Fibroblast of lung (primary cell): ENCODE data around the gene PTPN2. TPM values are rescaled to one million over a fixed set of nuclear protein-coding genes. Genes with fewer than 3 reads are reported as not detected.

ENCODE experiments used
- DNase-seq, 2 donors: peaks; one replicate each; pipeline versions ENCODE4 v3.0.0 to v3.0.0-alpha.2; 2010; ENCODE audit warnings: low read depth in 2 of 2
- H2AFZ ChIP-seq: 2 replicates; pipeline ENCODE4 v1.5.1; 2012; ENCODE audit warnings: low read length, control low read depth, inconsistent platforms
- H3K27ac ChIP-seq: 2 replicates; pipeline ENCODE4 v1.5.1; 2011; ENCODE audit warnings: low read length, control low read depth; ENCODE audit not compliant: insufficient read depth
- H3K27me3 ChIP-seq: 2 replicates; pipeline ENCODE4 v1.5.1; 2011; ENCODE audit warnings: mild to moderate bottlenecking, low read length; ENCODE audit not compliant: control insufficient read depth, insufficient read depth
- H3K36me3 ChIP-seq: 2 replicates; pipeline ENCODE4 v1.5.1; 2011; ENCODE audit warnings: low read length; ENCODE audit not compliant: control insufficient read depth, insufficient read depth
- H3K4me1 ChIP-seq: 2 replicates; pipeline ENCODE4 v1.5.1; 2011; ENCODE audit warnings: low read length; ENCODE audit not compliant: control insufficient read depth, insufficient read depth; ENCODE audit errors: extremely low read depth
- H3K4me2 ChIP-seq: 2 replicates; pipeline ENCODE4 v1.5.1; 2011; ENCODE audit warnings: low read length, control low read depth; ENCODE audit not compliant: insufficient read depth; ENCODE audit errors: extremely low read depth
- H3K4me3 ChIP-seq, 4 experiments: fragments of 200-600 bp in 1 of 4; sonication (generic) in 1 of 4; replicated peaks in 1 of 4; 2 replicates each; pipeline ENCODE4 v1.5.1; 2011 to 2016; ENCODE audit warnings: low read length in 4 of 4, low read depth in 3 of 4, mild to moderate bottlenecking in 3 of 4, control low read depth in 2 of 4, inconsistent platforms in 1 of 4, mixed read lengths in 1 of 4; ENCODE audit not compliant: insufficient read depth in 1 of 4; ENCODE audit errors: control extremely low read depth in 1 of 4
- H3K79me2 ChIP-seq: 2 replicates; pipeline ENCODE4 v1.5.1; 2012; ENCODE audit warnings: mild to moderate bottlenecking, low read length, inconsistent platforms; ENCODE audit not compliant: control insufficient read depth, insufficient read depth
- H3K9ac ChIP-seq: 2 replicates; pipeline ENCODE4 v1.5.1; 2011; ENCODE audit warnings: mild to moderate bottlenecking, low read length, control low read depth; ENCODE audit not compliant: insufficient read depth
- H3K9me3 ChIP-seq: 2 replicates; pipeline ENCODE4 v1.5.1; 2012; ENCODE audit warnings: low read depth, low read length; ENCODE audit not compliant: control insufficient read depth, insufficient read depth
- H4K20me1 ChIP-seq: 2 replicates; pipeline ENCODE4 v1.5.1; 2011; ENCODE audit warnings: low read length; ENCODE audit not compliant: control insufficient read depth, insufficient read depth; ENCODE audit errors: extremely low read depth
- CTCF ChIP-seq, 2 donors: IDR thresholded peaks in 1 of 2; conservative IDR thresholded peaks in 1 of 2; 1 replicate in 1 of 2; 2 replicates in 1 of 2; pipeline ENCODE4 v1.5.1; 2011 to 2012; ENCODE audit warnings: low read length in 2 of 2, control low read depth in 1 of 2, inconsistent platforms in 1 of 2, low read depth in 1 of 2, mild to moderate bottlenecking in 1 of 2
- EZH2 ChIP-seq: IDR thresholded peaks from 2 replicates; pipeline ENCODE4 v1.5.1; 2012; ENCODE audit warnings: low read length, control low read depth, mild to moderate bottlenecking; ENCODE audit errors: missing control alignments
- polyA plus RNA-seq, 2 donors: library from polyadenylated mRNA; depleted of rRNA in 1 of 2; stranded (reverse) in 1 of 2; unstranded in 1 of 2; fragments of >200 nt; gene quantifications; 2 replicates each; pipeline ENCODE4 v1.2.1, GENCODE V29; 2011 to 2012; ENCODE audit warnings: missing spikeins in 1 of 2
- total RNA-seq: library from RNA; depleted of rRNA; stranded (reverse); fragments of >200 nt; gene quantifications from 2 replicates; pipeline ENCODE4 v1.2.1, GENCODE V29; 2014

PTPN2 gene
- total and polyA plus RNA-seq, 2 donors (not counting 1 experiment from before 2014, with no cell fraction given), result 23.6 to 23.7 TPM

GRCh38 chr18:12744103-12744502 is 139.9 kb downstream of the PTPN2 start:
- TF ChIP-seq CTCF (conservative IDR thresholded peaks at IDR 0.05 in 1 of 2, IDR thresholded peaks at IDR 0.05 in 1 of 2; ENCODE audit: low read depth in 1 of 2, low read length in 2 of 2), result peak; percentile 44 to 62
- no peak for TF ChIP-seq EZH2
- H3K27me3 ChIP-seq, result no peaks in the 10 kb centered on the region
- peak; percentile 65 to 84 for DNase-seq
- H2AFZ ChIP-seq, result no peak overlapping the region
- no peak overlapping the region for H3K27ac ChIP-seq
- H3K4me1 ChIP-seq, result peaks cover 8% of the 10 kb centered on the region
- H3K36me3 ChIP-seq, result no peaks in the 10 kb centered on the region
- no peak overlapping the region for H3K4me3 ChIP-seq
- no peaks in the 10 kb centered on the region for H4K20me1 ChIP-seq
- no peak overlapping the region for H3K4me2 ChIP-seq
- H3K9ac ChIP-seq, result no peak overlapping the region
- no peaks in the 10 kb centered on the region for H3K9me3 ChIP-seq
- no peaks in the 10 kb centered on the region for H3K79me2 ChIP-seq

- H3K4me3 ChIP-seq, result no peak overlapping the region
- no peak overlapping the region for H3K27ac ChIP-seq
- no peaks in the 10 kb centered on the region for H3K9me3 ChIP-seq
- peak; percentile 54 to 71 for DNase-seq
- H3K9ac ChIP-seq, result no peak overlapping the region
- no peaks in the 10 kb centered on the region for H4K20me1 ChIP-seq
- no peak overlapping the region for H2AFZ ChIP-seq
- no peaks in the 10 kb centered on the region for H3K79me2 ChIP-seq
- H3K4me1 ChIP-seq, result peaks cover 5% of the 10 kb centered on the region
- TF ChIP-seq CTCF (conservative IDR thresholded peaks at IDR 0.05 in 1 of 2, IDR thresholded peaks at IDR 0.05 in 1 of 2; ENCODE audit: low read depth in 1 of 2, low read length in 2 of 2) (no peak), EZH2 (no peak)
- H3K36me3 ChIP-seq, result no peaks in the 10 kb centered on the region
- H3K4me2 ChIP-seq, result no peak overlapping the region
- H3K27me3 ChIP-seq, result no peaks in the 10 kb centered on the region
Measured at GRCh38 chr18:12742453-12742852, 141.6 kb downstream of the PTPN2 start.

Other genes starting within 250 kb of the PTPN2 start
- gene SPIRE1, start 226.1 kb downstream of the PTPN2 start, total RNA-seq, result 28.8 and 31.0 TPM in 2 replicates
- gene SPIRE1, start 226.1 kb downstream of the PTPN2 start, polyA plus RNA-seq, result 16.5 and 19.0 TPM in 2 replicates
- 8.1 and 8.5 TPM in 2 replicates for gene CEP76, start 181.5 kb downstream of the PTPN2 start, total RNA-seq
- gene CEP76, start 181.5 kb downstream of the PTPN2 start, polyA plus RNA-seq, result 5.2 and 7.5 TPM in 2 replicates
- 72.8 and 74.5 TPM in 2 replicates for gene PSMG2, start 181.2 kb downstream of the PTPN2 start, total RNA-seq
- gene PSMG2, start 181.2 kb downstream of the PTPN2 start, polyA plus RNA-seq, result 78.7 and 79.4 TPM in 2 replicates
- 40.6 and 43.9 TPM in 2 replicates for gene SEH1L, start 63.8 kb upstream of the PTPN2 start, total RNA-seq
- 52.7 and 56.0 TPM in 2 replicates for gene SEH1L, start 63.8 kb upstream of the PTPN2 start, polyA plus RNA-seq
- 32.7 and 32.9 TPM in 2 replicates for gene CEP192, start 107.1 kb upstream of the PTPN2 start, total RNA-seq
- gene CEP192, start 107.1 kb upstream of the PTPN2 start, polyA plus RNA-seq, result 12.5 and 17.8 TPM in 2 replicates